Fibroblast of skin of scalp (primary cell): ENCODE results near the gene SPP2. TPM values are rescaled to one million over a fixed set of nuclear protein-coding genes. Genes with fewer than 3 reads are reported as not detected.

Source experiments
- DNase-seq: peaks from one replicate; pipeline ENCODE4 v3.0.0-alpha.2; 2013
- polyA plus RNA-seq, 2 experiments: library from polyadenylated mRNA; unstranded; fragments of 120-200 nt; gene quantifications; one replicate each; pipeline ENCODE4 v1.2.1, GENCODE V29; 2013; ENCODE audit not compliant: insufficient read length in 2 of 2

Gene SPP2
- not detected for polyA plus RNA-seq (2013, experiment 1 of 2; ENCODE audit: insufficient read length)
- not detected for polyA plus RNA-seq (2013, experiment 2 of 2; ENCODE audit: insufficient read length)

GRCh38 chr2:234050455-234051135 is at the start of gene SPP2:
Gene SPP2, plus strand, starts transcription at chr2:234050702. Its CDS starts 85 bp downstream, at chr2:234050787.
- DNase-seq: no peak

- DNase-seq: no peak
Observed at GRCh38 chr2:234001380-234002160, 48.9 kb upstream of the SPP2 start.

GRCh38 chr2:234002281-234002680 is 48.2 kb upstream of the SPP2 start:
- no peak for DNase-seq

GRCh38 chr2:234003972-234004617 is 46.4 kb upstream of the SPP2 start:
- DNase-seq: peak; percentile 96

- DNase-seq: no peak
Observed at GRCh38 chr2:234005126-234005525, 45.4 kb upstream of the SPP2 start.

- DNase-seq: no peak
Observed at GRCh38 chr2:234006501-234006900, 44.0 kb upstream of the SPP2 start.

GRCh38 chr2:234014427-234014826 is 36.1 kb upstream of the SPP2 start:
- DNase-seq: no peak

- no peak for DNase-seq
Observed at GRCh38 chr2:234015861-234016260, 34.6 kb upstream of the SPP2 start.

- DNase-seq: no peak
Observed at GRCh38 chr2:234019896-234020295, 30.6 kb upstream of the SPP2 start.

GRCh38 chr2:234020332-234020731 is 30.2 kb upstream of the SPP2 start:
- no peak for DNase-seq

GRCh38 chr2:234022424-234022823 is 28.1 kb upstream of the SPP2 start:
- DNase-seq: no peak

- no peak for DNase-seq
Observed at GRCh38 chr2:234024304-234024703, 26.2 kb upstream of the SPP2 start.

GRCh38 chr2:234025466-234025865 is 25.0 kb upstream of the SPP2 start:
- DNase-seq: no peak

- peak; percentile 31 for DNase-seq
Observed at GRCh38 chr2:234025891-234026401, 24.6 kb upstream of the SPP2 start.

- no peak for DNase-seq
Observed at GRCh38 chr2:234026693-234027254, 23.7 kb upstream of the SPP2 start.

GRCh38 chr2:234027641-234028040 is 22.9 kb upstream of the SPP2 start:
- no peak for DNase-seq

- no peak for DNase-seq
Observed at GRCh38 chr2:234029150-234029733, 21.3 kb upstream of the SPP2 start.

GRCh38 chr2:234031207-234031606 is 19.3 kb upstream of the SPP2 start:
- peak; percentile 40 for DNase-seq

- DNase-seq: peak; percentile 42
Observed at GRCh38 chr2:234032279-234032856, 18.1 kb upstream of the SPP2 start.

- no peak for DNase-seq
Observed at GRCh38 chr2:234033174-234033573, 17.3 kb upstream of the SPP2 start.

GRCh38 chr2:234033885-234034284 is 16.6 kb upstream of the SPP2 start:
- DNase-seq: no peak
